RCC 7860 (cell line): Measurements from ENCODE around the gene CCDC6.
"Not testable (repeated sequence)": the region's sequence is repeated elsewhere in the genome, so short reads cannot be mapped to it uniquely, and the experiment has no call there.

Experiments
- DNase-seq: peaks from one replicate; pipeline ENCODE4 v3.0.0-alpha.2; 2015; ENCODE audit warnings: low spot score
- FAIRE-seq: peaks from 2 replicates; lab custom pipeline; 2012; peaks lifted over from hg19 to GRCh38; lab: Jason Lieb, UNC

Gene CCDC6

GRCh38 chr10:59884893-59885292 lies 21.5 kb downstream of the CCDC6 start:
- not testable (repeated sequence) for FAIRE-seq, DNase-seq

GRCh38 chr10:59881640-59882039 lies 24.7 kb downstream of the CCDC6 start:
- FAIRE-seq (no peak), DNase-seq (no peak)

- DNase-seq, result no peak
- FAIRE-seq, result no peak
Observed at GRCh38 chr10:59880971-59881510, 25.3 kb downstream of the CCDC6 start.

- FAIRE-seq (no peak), DNase-seq (no peak)
Observed at GRCh38 chr10:59880019-59880717, 26.2 kb downstream of the CCDC6 start.

GRCh38 chr10:59879363-59879913 lies 26.9 kb downstream of the CCDC6 start:
- no peak for FAIRE-seq
- DNase-seq, result no peak

GRCh38 chr10:59878915-59879314 lies 27.4 kb downstream of the CCDC6 start:
- FAIRE-seq (no peak), DNase-seq (no peak)

GRCh38 chr10:59878289-59878688 lies 28.1 kb downstream of the CCDC6 start:
- FAIRE-seq, result no peak
- DNase-seq, result no peak

GRCh38 chr10:59877191-59877671 lies 29.1 kb downstream of the CCDC6 start:
- DNase-seq (no peak), FAIRE-seq (no peak)

GRCh38 chr10:59876695-59877094 lies 29.7 kb downstream of the CCDC6 start:
- DNase-seq (no peak), FAIRE-seq (no peak)

GRCh38 chr10:59876208-59876607 lies 30.1 kb downstream of the CCDC6 start:
- not testable (repeated sequence) for FAIRE-seq, DNase-seq

GRCh38 chr10:59873896-59874295 lies 32.5 kb downstream of the CCDC6 start:
- FAIRE-seq (no peak), DNase-seq (no peak)

GRCh38 chr10:59872892-59873463 lies 33.4 kb downstream of the CCDC6 start:
- no peak for DNase-seq
- FAIRE-seq, result no peak

- FAIRE-seq (no peak), DNase-seq (no peak)
Observed at GRCh38 chr10:59870152-59870551, 36.2 kb downstream of the CCDC6 start.

GRCh38 chr10:59869594-59869940 lies 36.8 kb downstream of the CCDC6 start:
- no peak for FAIRE-seq
- no peak for DNase-seq

GRCh38 chr10:59868696-59869593 lies 37.4 kb downstream of the CCDC6 start:
- FAIRE-seq (no peak), DNase-seq (no peak)

GRCh38 chr10:59867590-59867989 lies 38.8 kb downstream of the CCDC6 start:
- FAIRE-seq (no peak), DNase-seq (no peak)

- FAIRE-seq, result no peak
- no peak for DNase-seq
Observed at GRCh38 chr10:59865101-59865500, 41.3 kb downstream of the CCDC6 start.

- FAIRE-seq (no peak), DNase-seq (no peak)
Observed at GRCh38 chr10:59864141-59864962, 42.0 kb downstream of the CCDC6 start.

- DNase-seq (no peak), FAIRE-seq (no peak)
Observed at GRCh38 chr10:59859570-59859969, 46.8 kb downstream of the CCDC6 start.

GRCh38 chr10:59857921-59858320 lies 48.4 kb downstream of the CCDC6 start:
- FAIRE-seq (no peak), DNase-seq (no peak)
